NCI-H146 (cell line): ENCODE measurements around the gene ZNF84.

Experiments
- DNase-seq: peaks from one replicate; lab custom pipeline; 2025; lab: John Stamatoyannopoulos, UW

ZNF84 gene

GRCh38 chr12:133037207-133038005 lies at the start of gene ZNF84:
Gene ZNF84, plus strand, starts transcription at chr12:133037509. Its CDS starts 3,959 bp downstream, at chr12:133041468.
- peak; percentile 99 for DNase-seq

DNA sequence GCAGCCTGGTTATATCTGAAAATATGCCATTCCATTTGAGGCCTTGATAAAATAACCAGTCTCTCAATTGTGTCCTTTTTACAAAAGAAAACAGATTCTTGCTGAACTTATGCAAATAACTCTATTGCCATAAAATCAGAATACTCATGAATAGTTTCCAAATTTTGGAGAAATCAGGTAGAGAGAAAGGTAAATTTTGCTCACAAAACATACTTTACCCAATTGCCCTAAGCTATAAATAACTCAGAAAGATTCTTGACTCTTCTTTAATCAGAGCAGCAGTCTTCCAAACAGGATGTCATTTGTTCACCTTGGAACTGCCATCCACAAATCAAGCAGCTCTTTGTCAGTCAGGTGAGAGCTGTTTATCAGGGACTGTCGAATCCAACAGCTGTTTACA lies 38.6 kb upstream of the ZNF84 start:
- no peak for DNase-seq

DNA sequence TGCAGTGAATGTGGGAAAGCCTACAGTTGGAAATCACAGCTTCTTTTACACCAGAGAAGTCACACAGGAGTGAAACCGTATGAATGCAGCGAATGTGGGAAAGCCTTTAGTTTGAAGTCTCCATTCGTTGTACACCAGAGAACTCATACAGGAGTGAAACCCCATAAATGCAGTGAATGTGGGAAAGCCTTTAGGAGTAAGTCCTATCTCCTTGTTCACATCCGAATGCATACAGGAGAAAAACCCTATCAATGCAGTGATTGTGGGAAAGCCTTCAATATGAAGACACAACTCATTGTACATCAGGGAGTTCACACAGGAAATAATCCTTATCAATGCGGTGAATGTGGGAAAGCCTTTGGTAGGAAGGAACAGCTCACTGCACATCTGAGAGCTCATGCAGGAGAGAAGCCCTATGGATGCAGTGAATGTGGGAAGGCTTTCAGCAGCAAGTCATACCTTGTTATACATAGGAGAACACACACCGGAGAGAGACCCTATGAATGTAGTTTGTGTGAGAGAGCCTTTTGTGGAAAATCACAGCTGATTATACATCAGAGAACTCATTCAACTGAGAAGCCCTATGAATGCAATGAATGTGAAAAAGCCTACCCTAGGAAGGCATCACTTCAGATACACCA lies 26.5 kb upstream of the ZNF84 start:
- DNase-seq: no peak

- DNase-seq: no peak
Measured at GRCh38 chr12:133023566-133023965, 13.7 kb upstream of the ZNF84 start.

GRCh38 chr12:133026996-133027395 lies 10.3 kb upstream of the ZNF84 start:
- DNase-seq: no peak

- no peak for DNase-seq
Measured at GRCh38 chr12:133038118-133038709, 905 bp downstream of the ZNF84 start.

- no peak for DNase-seq
Measured at GRCh38 chr12:133046698-133047097, 9.4 kb downstream of the ZNF84 start.

GRCh38 chr12:133057446-133057845 lies 20.1 kb downstream of the ZNF84 start:
- no peak for DNase-seq

DNA sequence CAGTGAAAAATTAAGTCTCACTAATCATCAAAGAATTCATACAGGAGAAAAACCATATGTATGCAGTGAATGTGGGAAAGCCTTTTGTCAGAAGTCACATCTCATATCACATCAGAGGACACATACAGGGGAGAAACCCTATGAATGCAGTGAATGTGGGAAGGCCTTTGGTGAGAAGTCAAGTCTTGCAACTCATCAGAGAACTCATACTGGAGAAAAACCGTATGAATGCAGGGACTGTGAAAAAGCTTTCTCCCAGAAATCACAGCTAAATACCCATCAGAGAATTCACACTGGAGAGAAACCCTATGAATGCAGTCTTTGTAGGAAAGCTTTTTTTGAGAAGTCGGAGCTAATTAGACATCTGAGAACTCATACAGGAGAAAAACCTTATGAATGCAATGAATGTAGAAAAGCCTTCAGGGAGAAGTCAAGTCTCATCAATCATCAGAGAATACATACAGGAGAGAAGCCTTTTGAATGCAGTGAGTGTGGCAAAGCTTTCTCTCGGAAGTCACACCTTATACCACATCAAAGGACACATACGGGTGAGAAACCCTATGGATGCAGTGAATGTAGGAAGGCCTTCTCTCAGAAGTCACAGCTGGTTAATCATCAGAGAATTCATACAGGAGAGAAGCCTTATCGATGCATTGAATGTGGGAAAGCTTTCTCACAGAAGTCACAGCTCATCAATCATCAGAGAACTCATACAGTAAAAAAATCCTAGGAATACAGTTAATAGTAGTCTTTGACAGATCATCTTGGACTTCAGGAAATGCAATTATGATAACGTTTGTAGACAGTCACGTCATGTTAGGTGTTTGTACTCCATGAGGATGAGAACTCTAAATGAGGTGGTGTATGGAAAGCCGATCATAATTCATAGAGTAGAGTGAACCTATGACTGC lies 21.1 kb downstream of the ZNF84 start:
- DNase-seq: no peak

DNA sequence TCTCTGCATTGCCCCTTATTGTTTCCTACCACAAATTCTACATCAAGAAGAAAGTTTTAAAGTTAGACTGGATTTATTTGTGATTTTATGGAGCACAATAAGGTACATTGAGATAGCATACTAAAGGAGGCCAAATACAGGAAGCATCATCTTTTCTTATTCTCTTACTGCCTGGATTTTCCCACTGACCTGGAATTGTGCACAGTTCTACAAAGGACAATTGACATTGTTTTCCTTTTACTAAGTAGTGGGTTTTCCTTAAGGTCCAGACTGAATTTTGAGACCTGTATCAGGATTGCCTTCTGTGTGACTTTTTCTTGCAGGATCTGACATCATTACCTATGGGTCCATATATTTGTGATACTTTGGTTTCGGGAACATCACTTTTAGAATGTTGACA lies 24.6 kb downstream of the ZNF84 start:
- no peak for DNase-seq

GRCh38 chr12:133063556-133063955 lies 26.2 kb downstream of the ZNF84 start:
- no peak for DNase-seq

DNA sequence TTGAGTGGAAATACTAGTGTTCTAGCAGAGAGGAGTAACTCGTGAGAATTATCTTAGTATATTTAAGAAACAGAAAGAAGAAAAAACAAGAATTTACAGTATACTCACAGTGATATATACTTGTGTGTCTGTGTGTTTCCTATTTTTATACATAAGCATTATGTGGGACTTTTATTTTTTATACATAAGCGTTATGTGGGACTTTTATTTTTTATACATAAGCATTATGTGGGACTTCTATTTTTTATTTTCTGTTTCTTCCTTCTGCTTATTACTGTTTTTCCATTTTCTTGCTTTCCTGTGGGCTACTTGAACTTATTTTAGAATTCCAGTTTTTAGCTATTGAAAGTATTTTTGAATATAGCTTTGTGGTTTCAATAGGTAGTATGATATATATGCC lies 36.5 kb downstream of the ZNF84 start:
- DNase-seq: no peak

GRCh38 chr12:133080026-133080367 lies 42.7 kb downstream of the ZNF84 start:
- peak; percentile 99 for DNase-seq

DNA sequence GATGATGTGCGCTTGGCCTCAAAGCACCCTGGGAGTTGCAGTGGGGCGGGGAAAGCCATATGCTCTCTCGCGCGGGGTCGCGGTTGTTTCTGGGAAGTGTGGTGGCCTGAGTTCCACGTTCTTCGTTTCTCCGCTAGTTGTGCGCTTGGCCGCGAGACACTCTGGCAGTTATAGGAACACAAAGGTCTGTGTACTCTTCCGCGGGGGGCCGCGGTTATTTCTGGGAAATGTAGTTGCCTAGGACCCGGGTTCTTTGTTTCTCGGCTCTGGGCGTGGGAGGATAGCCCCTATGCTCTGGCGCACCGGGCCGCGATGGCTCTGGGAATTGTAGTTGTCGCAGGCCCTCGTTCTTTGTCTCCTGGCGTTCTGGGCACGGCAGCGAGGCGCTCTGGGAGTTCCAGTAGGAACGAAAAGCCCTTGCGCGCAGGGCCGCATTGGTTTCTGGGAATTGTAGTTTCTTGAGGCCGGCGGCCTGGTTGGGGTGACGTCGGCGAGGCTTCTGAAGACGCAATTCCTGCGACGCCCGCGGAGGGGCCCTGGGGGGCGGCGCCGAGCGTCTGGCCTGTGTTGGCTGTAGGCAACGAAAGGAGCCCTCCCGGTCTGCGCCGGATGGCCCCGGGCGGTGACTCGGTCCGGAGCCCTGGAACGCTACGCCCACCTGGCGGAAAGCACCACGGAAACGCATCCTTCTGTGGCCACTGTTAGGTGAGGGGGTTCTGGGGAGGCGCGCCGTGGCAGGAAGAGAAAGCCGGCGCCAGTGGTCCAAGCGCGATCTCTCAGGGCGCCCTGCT lies 43.3 kb downstream of the ZNF84 start, which contains the start of gene ZNF140:
ZNF140 (plus strand) TSS at position 556 of the 791 bp plus-strand sequence. CDS start 398 bp downstream, outside the sequence.
- DNase-seq: peak; percentile 99

DNA sequence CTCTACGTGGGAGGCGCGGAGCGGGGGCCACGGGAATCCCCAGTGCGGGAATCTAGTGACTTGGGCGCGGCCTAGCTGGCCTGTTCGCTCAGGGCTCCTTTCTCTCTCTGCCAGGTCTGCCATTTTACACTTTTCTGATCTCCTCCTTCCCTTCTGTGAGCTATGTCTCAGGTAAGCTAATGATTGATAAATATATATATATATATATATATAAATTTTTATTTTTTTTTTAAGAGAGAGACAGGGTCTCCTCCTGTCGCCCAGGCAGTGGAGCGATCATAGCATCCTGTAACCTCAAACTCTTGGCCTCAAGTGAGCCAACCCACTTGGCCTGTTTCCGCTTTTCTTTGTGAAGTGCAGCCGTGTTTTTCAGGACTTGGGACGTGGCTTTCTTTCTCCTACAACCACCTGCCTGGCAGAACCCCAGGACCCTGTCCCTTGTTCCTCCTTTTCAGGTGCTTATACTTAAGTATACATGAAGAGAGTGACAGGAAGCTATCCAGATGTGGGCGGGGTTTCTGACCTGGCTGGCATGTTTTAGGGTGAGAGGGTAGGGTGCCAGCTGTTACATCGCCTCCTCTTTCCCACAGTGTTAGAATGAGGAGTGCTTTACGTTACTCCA lies 44.0 kb downstream of the ZNF84 start:
- DNase-seq: no peak

DNA sequence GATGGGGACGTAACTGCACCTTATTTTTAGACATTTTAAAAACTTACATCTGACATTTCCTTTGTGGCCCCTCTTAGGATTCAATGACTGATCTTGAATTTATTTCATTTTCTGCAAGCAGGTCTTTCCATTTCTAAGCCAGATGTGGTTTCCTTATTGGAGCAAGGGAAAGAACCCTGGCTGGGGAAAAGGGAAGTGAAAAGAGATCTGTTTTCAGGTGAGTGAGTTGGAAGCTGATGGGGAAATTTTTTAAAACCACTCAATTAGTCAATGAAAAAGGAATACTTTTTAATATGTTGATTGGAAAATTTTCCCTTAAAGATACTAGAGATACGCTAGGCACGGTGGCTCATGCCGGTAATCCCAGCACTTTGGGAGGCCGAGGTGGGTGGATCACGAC lies 46.0 kb downstream of the ZNF84 start:
- DNase-seq: no peak

DNA sequence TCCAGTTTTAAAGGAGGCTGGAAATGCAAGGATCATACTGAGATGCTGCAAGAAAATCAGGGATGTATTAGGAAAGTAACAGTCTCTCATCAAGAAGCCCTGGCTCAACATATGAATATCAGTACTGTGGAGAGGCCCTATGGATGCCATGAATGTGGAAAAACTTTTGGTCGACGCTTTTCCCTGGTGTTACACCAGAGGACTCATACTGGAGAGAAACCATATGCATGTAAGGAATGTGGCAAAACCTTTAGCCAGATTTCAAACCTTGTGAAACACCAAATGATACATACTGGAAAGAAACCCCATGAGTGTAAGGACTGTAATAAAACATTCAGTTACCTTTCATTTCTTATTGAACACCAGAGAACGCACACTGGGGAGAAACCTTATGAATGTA lies 68.3 kb downstream of the ZNF84 start:
- DNase-seq: no peak

- DNase-seq: no peak
Measured at GRCh38 chr12:133106253-133106652, 68.9 kb downstream of the ZNF84 start.

DNA sequence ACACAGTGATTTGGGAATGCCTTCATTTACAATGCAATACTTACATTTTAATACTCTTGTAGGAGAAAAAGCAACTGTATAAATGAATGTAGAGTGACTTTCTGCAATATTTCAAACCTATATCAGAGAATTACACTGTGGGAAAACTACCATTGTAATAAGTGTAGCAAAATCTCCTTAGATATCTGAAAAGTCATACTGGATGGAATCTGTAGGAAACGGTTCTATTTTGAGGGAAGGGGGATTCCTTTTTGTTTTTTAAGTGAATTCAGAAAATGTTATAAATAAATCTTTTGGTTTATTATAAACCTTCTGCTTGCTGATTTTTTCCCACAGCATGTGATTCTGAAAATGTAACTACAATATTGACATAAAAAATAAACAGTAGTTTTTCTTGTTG lies 69.8 kb downstream of the ZNF84 start:
- no peak for DNase-seq

GRCh38 chr12:133108150-133108549 lies 70.8 kb downstream of the ZNF84 start:
- no peak for DNase-seq
